ENCODE data around the gene LBH. TPM values are rescaled to one million over a fixed set of nuclear protein-coding genes. Genes with fewer than 3 reads are reported as not detected.

LBH gene
- total RNA-seq, 1 donor from 2014 or later: 51.7 TPM

GRCh38 chr2:30235859-30236535, 4.7 kb downstream of the LBH start:
- peaks cover 46% of the 10 kb centered on the region for H3K36me3 Mint-ChIP-seq (ENCODE audit: low read depth, unreplicated experiment)
- peaks cover 91% of the 10 kb centered on the region for H3K79me2 ChIP-seq (ENCODE audit: insufficient read depth, low read length)
- FAIRE-seq (no peak), DNase-seq (ENCODE audit: low read depth) (no peak)
- H3K9me3 ChIP-seq (ENCODE audit: insufficient read depth, low read depth, low read length): no peaks in the 10 kb centered on the region
- H3K9ac ChIP-seq (ENCODE audit: low read length): no peak overlapping the region
- H3K4me3 ChIP-seq (ENCODE audit: insufficient read depth, low read depth, low read length): no peak overlapping the region
- peaks cover 87% of the 10 kb centered on the region for H4K20me1 ChIP-seq (ENCODE audit: insufficient read depth, low read length)
- no peak overlapping the region for H2AFZ ChIP-seq (ENCODE audit: low read depth, low read length)
- peaks cover 20% of the 10 kb centered on the region for H3K4me1 Mint-ChIP-seq (ENCODE audit: low read depth, unreplicated experiment)
- H3K36me3 ChIP-seq (ENCODE audit: insufficient read depth, low read length): peaks cover 39% of the 10 kb centered on the region
- no peak for TF ChIP-seq EZH2 (IDR thresholded peaks at IDR 0.05; ENCODE audit: insufficient read depth, low read length)
- TF ChIP-seq CTCF (IDR thresholded peaks at IDR 0.05; ENCODE audit: insufficient read depth, low read depth, low read length): no peak
- H3K4me1 ChIP-seq (ENCODE audit: insufficient read depth, low read length): peaks cover 31% of the 10 kb centered on the region
- H3K27ac ChIP-seq (ENCODE audit: low read depth, low read length): no peak overlapping the region
- H3K27ac Mint-ChIP-seq (ENCODE audit: unreplicated experiment): no peak overlapping the region
- H3K27me3 Mint-ChIP-seq (ENCODE audit: low read depth, unreplicated experiment): no peaks in the 10 kb centered on the region
- H3K4me3 Mint-ChIP-seq (ENCODE audit: unreplicated experiment): no peak overlapping the region
- H3K27me3 ChIP-seq (ENCODE audit: insufficient read depth, low read length): no peaks in the 10 kb centered on the region
- H3K4me2 ChIP-seq (ENCODE audit: low read length): peak overlapping the region; percentile 99
- no peaks in the 10 kb centered on the region for H3K9me3 Mint-ChIP-seq (ENCODE audit: unreplicated experiment)

- no peak overlapping the region for H3K4me3 ChIP-seq (ENCODE audit: insufficient read depth, low read depth, low read length)
- Mint-ChIP-seq H3K36me3 (ENCODE audit: low read depth, unreplicated experiment) (peaks cover 47% of the 10 kb centered on the region), H3K9me3 (ENCODE audit: unreplicated experiment) (no peaks in the 10 kb centered on the region), H3K4me3 (ENCODE audit: unreplicated experiment) (no peak overlapping the region), H3K27ac (ENCODE audit: unreplicated experiment) (no peak overlapping the region), H3K4me1 (ENCODE audit: low read depth, unreplicated experiment) (peaks cover 20% of the 10 kb centered on the region), H3K27me3 (ENCODE audit: low read depth, unreplicated experiment) (no peaks in the 10 kb centered on the region)
- peaks cover 31% of the 10 kb centered on the region for H3K4me1 ChIP-seq (ENCODE audit: insufficient read depth, low read length)
- H3K27me3 ChIP-seq (ENCODE audit: insufficient read depth, low read length): no peaks in the 10 kb centered on the region
- H3K9me3 ChIP-seq (ENCODE audit: insufficient read depth, low read depth, low read length): no peaks in the 10 kb centered on the region
- no peak for FAIRE-seq
- peaks cover 42% of the 10 kb centered on the region for H3K36me3 ChIP-seq (ENCODE audit: insufficient read depth, low read length)
- peaks cover 97% of the 10 kb centered on the region for H3K79me2 ChIP-seq (ENCODE audit: insufficient read depth, low read length)
- H3K27ac ChIP-seq (ENCODE audit: low read depth, low read length): no peak overlapping the region
- peak overlapping the region; percentile 17 for H3K4me2 ChIP-seq (ENCODE audit: low read length)
- H2AFZ ChIP-seq (ENCODE audit: low read depth, low read length): no peak overlapping the region
- DNase-seq (ENCODE audit: low read depth): no peak
- peak overlapping the region; percentile 1 for H3K9ac ChIP-seq (ENCODE audit: low read length)
- peaks cover 89% of the 10 kb centered on the region for H4K20me1 ChIP-seq (ENCODE audit: insufficient read depth, low read length)
- TF ChIP-seq EZH2 (IDR thresholded peaks at IDR 0.05; ENCODE audit: insufficient read depth, low read length) (no peak), CTCF (IDR thresholded peaks at IDR 0.05; ENCODE audit: insufficient read depth, low read depth, low read length) (no peak)
These were observed 5.4 kb downstream of the LBH start for GRCh38 chr2:30236591-30237238.
